PC-3 (cell line): Measurements from ENCODE around the gene OCA2.

Experiments
- CTCF ChIP-seq: fragments of 300-600 bp; sonication (generic); conservative IDR thresholded peaks from 2 replicates; pipeline ENCODE4 v1.5.1; 2017; ENCODE audit warnings: antibody characterized with exemption, low read depth, mild to moderate bottlenecking, low read length
- EZH2 ChIP-seq: fragments of 300-600 bp; sonication (generic); IDR thresholded peaks from one replicate; pipeline ENCODE4 v1.6.1; 2017; ENCODE audit warnings: antibody characterized with exemption, mild to moderate bottlenecking, low read length; ENCODE audit not compliant: unreplicated experiment

DNA sequence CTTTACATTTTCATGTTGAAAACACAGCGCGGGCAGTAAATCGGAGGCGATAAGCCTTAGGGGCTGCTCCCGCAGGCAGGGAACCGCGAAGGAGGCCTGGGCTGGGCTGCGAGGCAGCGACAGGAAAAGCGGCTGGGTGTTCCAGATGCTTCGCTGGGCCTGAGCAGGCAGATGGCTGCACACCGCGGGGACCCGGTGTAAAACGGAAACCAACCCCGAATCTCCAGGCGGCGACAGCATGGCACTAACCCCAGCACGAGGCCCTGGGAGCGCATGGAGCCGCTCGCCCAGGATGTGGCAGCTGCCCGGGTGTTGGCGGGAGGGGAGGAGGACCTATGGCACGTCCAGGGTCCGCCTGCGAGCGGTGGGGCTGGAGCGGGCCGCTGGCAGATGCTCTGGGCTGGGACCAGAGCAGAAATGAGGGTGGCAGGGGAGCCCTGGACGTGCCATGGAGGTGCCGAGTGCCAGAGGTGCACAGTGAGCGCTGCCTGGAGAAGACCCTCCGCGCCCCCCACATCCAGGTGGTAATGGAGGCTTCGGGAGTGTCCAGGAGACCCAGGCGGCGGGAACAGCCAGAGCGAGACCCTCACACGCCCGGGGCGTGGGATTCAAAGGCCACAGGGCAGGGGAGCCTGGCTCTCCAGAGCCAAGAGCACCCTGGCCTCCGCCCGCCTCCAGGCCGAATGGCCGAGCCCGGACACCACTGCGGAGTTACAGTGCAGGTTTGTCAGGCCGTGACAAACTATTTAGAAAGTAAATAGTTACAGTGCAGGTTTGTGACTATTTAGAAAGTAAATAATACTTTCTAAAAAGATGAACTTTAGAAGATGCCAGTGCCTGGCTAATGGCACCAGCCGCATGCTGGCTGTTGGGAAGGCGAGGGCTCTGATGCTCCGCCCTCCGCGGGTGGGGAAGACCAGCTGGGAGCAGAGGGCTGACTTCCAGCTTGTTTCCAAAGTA, 293.6 kb downstream of the OCA2 start:
- TF ChIP-seq EZH2 = no peak
- no peak for TF ChIP-seq CTCF
